Measurements from ENCODE around the gene LIPI.
"Not testable (repeated sequence)": the region's sequence is repeated elsewhere in the genome, so short reads cannot be mapped to it uniquely, and the experiment has no call there.

The LIPI gene

GRCh38 chr21:14115646-14116045 lies 95.1 kb downstream of the LIPI start:
- no peak for DNase-seq

GRCh38 chr21:14114251-14114650 lies 96.5 kb downstream of the LIPI start:
- no peak for DNase-seq

- DNase-seq: not testable (repeated sequence)
Observed at GRCh38 chr21:14104564-14104963, 106.2 kb downstream of the LIPI start.

- no peak for DNase-seq
Observed at GRCh38 chr21:14099570-14099969, 111.2 kb downstream of the LIPI start.

- DNase-seq: no peak
Observed at GRCh38 chr21:14097881-14098499, 112.8 kb downstream of the LIPI start.

GRCh38 chr21:14096577-14096976 lies 114.2 kb downstream of the LIPI start:
- no peak for DNase-seq

- DNase-seq: no peak
Observed at GRCh38 chr21:14096172-14096571, 114.6 kb downstream of the LIPI start.

- DNase-seq: no peak
Observed at GRCh38 chr21:14095056-14095455, 115.7 kb downstream of the LIPI start.

- DNase-seq: no peak
Observed at GRCh38 chr21:14092834-14093560, 117.8 kb downstream of the LIPI start.

GRCh38 chr21:14090184-14090583 lies 120.6 kb downstream of the LIPI start:
- not testable (repeated sequence) for DNase-seq

GRCh38 chr21:14088391-14088790 lies 122.4 kb downstream of the LIPI start:
- DNase-seq: no peak

- DNase-seq: no peak
Observed at GRCh38 chr21:14086553-14086952, 124.2 kb downstream of the LIPI start.

GRCh38 chr21:14084701-14085100 lies 126.1 kb downstream of the LIPI start:
- no peak for DNase-seq

- DNase-seq: no peak
Observed at GRCh38 chr21:14084068-14084501, 126.7 kb downstream of the LIPI start.

- DNase-seq: no peak
Observed at GRCh38 chr21:14080764-14081096, 130.0 kb downstream of the LIPI start.

GRCh38 chr21:14080040-14080763 lies 130.6 kb downstream of the LIPI start:
- no peak for DNase-seq

GRCh38 chr21:14078746-14079375 lies 131.9 kb downstream of the LIPI start:
- no peak for DNase-seq

GRCh38 chr21:14076143-14076806 lies 134.5 kb downstream of the LIPI start:
- no peak for DNase-seq

- no peak for DNase-seq
Observed at GRCh38 chr21:14075346-14076142, 135.2 kb downstream of the LIPI start.

GRCh38 chr21:14074177-14074576 lies 136.6 kb downstream of the LIPI start:
- no peak for DNase-seq

- DNase-seq: no peak
Observed at GRCh38 chr21:14073615-14074014, 137.1 kb downstream of the LIPI start.

All from NCI-H2227 treated with DMSO at 0.1 percent for 48 hours (cell line).